ENCODE results near the gene AFAP1L2.

GRCh38 chr10:114334301-114334700 is 70.0 kb downstream of the AFAP1L2 start:
- no peak for TF ChIP-seq EZH2 (IDR thresholded peaks at IDR 0.05; ENCODE audit: borderline replicate concordance, low read depth, low read length, severe bottlenecking)
- TF ChIP-seq, protein P1, sequence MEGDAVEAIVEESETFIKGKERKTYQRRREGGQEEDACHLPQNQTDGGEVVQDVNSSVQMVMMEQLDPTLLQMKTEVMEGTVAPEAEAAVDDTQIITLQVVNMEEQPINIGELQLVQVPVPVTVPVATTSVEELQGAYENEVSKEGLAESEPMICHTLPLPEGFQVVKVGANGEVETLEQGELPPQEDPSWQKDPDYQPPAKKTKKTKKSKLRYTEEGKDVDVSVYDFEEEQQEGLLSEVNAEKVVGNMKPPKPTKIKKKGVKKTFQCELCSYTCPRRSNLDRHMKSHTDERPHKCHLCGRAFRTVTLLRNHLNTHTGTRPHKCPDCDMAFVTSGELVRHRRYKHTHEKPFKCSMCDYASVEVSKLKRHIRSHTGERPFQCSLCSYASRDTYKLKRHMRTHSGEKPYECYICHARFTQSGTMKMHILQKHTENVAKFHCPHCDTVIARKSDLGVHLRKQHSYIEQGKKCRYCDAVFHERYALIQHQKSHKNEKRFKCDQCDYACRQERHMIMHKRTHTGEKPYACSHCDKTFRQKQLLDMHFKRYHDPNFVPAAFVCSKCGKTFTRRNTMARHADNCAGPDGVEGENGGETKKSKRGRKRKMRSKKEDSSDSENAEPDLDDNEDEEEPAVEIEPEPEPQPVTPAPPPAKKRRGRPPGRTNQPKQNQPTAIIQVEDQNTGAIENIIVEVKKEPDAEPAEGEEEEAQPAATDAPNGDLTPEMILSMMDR (IDR thresholded peaks at IDR 0.05; ENCODE audit: borderline replicate concordance, extremely low read depth, low read length, poor library complexity, severe bottlenecking) = no peak

All from DND-41 (cell line).